ENCODE results near the gene COL6A3. TPM values are rescaled to one million over a fixed set of nuclear protein-coding genes. Genes with fewer than 3 reads are reported as not detected.

Gene COL6A3
- total RNA-seq, 1 experiment from 2014 or later = 0.57 TPM

DNA sequence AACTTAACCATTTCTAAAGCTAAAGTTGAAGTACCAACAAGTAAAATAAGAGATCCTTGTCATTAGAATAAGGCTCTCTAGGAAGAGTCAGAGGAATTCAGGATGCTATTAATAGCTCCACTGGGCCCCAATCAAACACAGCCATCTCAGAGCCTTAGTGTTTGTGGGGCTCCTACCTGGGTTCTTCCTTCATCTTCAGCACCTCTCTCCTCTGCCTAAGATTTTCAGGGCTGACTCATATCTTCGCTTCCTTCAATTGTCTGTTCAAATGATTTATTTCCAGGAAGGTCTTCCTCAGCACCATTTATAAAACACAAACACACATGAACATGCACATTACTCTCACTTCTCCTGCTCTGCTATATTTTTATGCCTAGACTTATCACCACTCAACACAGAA is 119.5 kb downstream of the COL6A3 start:
- TF ChIP-seq EZH2 (IDR thresholded peaks at IDR 0.05; ENCODE audit: low read depth) = no peak
- TF ChIP-seq, protein P1, sequence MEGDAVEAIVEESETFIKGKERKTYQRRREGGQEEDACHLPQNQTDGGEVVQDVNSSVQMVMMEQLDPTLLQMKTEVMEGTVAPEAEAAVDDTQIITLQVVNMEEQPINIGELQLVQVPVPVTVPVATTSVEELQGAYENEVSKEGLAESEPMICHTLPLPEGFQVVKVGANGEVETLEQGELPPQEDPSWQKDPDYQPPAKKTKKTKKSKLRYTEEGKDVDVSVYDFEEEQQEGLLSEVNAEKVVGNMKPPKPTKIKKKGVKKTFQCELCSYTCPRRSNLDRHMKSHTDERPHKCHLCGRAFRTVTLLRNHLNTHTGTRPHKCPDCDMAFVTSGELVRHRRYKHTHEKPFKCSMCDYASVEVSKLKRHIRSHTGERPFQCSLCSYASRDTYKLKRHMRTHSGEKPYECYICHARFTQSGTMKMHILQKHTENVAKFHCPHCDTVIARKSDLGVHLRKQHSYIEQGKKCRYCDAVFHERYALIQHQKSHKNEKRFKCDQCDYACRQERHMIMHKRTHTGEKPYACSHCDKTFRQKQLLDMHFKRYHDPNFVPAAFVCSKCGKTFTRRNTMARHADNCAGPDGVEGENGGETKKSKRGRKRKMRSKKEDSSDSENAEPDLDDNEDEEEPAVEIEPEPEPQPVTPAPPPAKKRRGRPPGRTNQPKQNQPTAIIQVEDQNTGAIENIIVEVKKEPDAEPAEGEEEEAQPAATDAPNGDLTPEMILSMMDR (conservative IDR thresholded peaks at IDR 0.05) = no peak
- ChIA-PET CTCF (no interaction called here), POLR2A (ENCODE audit: unreplicated experiment) (no interaction called here)
- no peaks in the 10 kb centered on the region for H3K27me3 ChIP-seq (ENCODE audit: insufficient read depth, low read depth)
- H3K9me3 ChIP-seq (ENCODE audit: insufficient read depth, low read depth) = no peaks in the 10 kb centered on the region
- H4K20me1 ChIP-seq (ENCODE audit: insufficient read depth) = no peaks in the 10 kb centered on the region
- no peak overlapping the region for H3K4me3 ChIP-seq
- H3K4me2 ChIP-seq = no peak overlapping the region
- no peak overlapping the region for H2AFZ ChIP-seq
- peaks cover 30% of the 10 kb centered on the region for H3K4me1 ChIP-seq (replicated peaks; ENCODE audit: insufficient read depth)
- no peak overlapping the region for H3K27ac ChIP-seq
- H3K36me3 ChIP-seq (ENCODE audit: low read depth) = no peaks in the 10 kb centered on the region
- no peaks in the 10 kb centered on the region for H3K79me2 ChIP-seq (ENCODE audit: low read depth)
- intact Hi-C loops (cut with micrococcal nuclease; ENCODE audit: unreplicated experiment) = loop anchor here (5.0 kb wide), 1 partner anchor 178 kb away; no protein-coding TSS in a partner anchor
- DNase-seq = no peak
- peaks cover 27% of the 10 kb centered on the region; the same call in 1 of the 2 replicates for H3F3A ChIP-seq (ENCODE audit: insufficient read depth, low read depth)
- no TSS peak for BruUV-seq (replicated peaks)
- peaks cover 5% of the 10 kb centered on the region; the same call in 1 of the 2 replicates for H3K9me2 ChIP-seq (ENCODE audit: insufficient read depth)

DNA sequence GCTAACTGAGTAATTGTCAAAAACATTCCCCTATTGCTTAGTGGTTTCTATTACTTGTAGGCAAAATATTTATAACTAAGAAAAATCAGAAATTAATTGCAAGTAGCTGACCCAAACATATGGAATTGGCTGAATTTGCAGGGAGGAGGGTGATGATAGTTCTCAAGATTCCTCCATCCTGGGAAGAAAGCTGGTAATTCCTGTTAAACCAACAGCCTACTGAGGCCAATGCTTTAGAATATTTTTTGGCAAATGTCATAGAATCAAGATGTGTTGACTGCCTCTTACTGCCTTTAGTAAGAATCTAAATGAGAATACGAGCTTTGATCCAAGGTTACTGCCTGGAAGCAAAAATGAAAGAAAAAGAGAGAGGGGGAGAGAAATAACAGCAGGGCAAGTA is 120.0 kb downstream of the COL6A3 start:
- POLR2A ChIA-PET (ENCODE audit: unreplicated experiment) = no interaction called here
- 0 out of 2 replicates have a peak, but pooled peaks cover 5% of the 10 kb centered on the region for H3K9me2 ChIP-seq (ENCODE audit: insufficient read depth)
- H3K27me3 ChIP-seq (ENCODE audit: insufficient read depth, low read depth) = no peaks in the 10 kb centered on the region
- intact Hi-C loops (cut with micrococcal nuclease; ENCODE audit: unreplicated experiment) = loop anchor here (5.0 kb wide), 1 partner anchor 178 kb away; no protein-coding TSS in a partner anchor
- no peak overlapping the region for H2AFZ ChIP-seq
- no TSS peak for BruUV-seq (replicated peaks)
- TF ChIP-seq, protein P1 (conservative IDR thresholded peaks at IDR 0.05) = no peak
- TF ChIP-seq EZH2 (IDR thresholded peaks at IDR 0.05; ENCODE audit: low read depth) = no peak
- peaks cover 24% of the 10 kb centered on the region; the same call in 1 of the 2 replicates for H3F3A ChIP-seq (ENCODE audit: insufficient read depth, low read depth)
- CTCF ChIA-PET = no interaction called here
- H4K20me1 ChIP-seq (ENCODE audit: insufficient read depth) = no peaks in the 10 kb centered on the region
- H3K4me2 ChIP-seq = no peak overlapping the region
- no peaks in the 10 kb centered on the region for H3K36me3 ChIP-seq (ENCODE audit: low read depth)
- no peak for DNase-seq
- H3K79me2 ChIP-seq (ENCODE audit: low read depth) = no peaks in the 10 kb centered on the region
- no peak overlapping the region for H3K27ac ChIP-seq
- H3K9me3 ChIP-seq (ENCODE audit: insufficient read depth, low read depth) = no peaks in the 10 kb centered on the region
- H3K4me3 ChIP-seq = no peak overlapping the region
- H3K4me1 ChIP-seq (replicated peaks; ENCODE audit: insufficient read depth) = peaks cover 25% of the 10 kb centered on the region

DNA sequence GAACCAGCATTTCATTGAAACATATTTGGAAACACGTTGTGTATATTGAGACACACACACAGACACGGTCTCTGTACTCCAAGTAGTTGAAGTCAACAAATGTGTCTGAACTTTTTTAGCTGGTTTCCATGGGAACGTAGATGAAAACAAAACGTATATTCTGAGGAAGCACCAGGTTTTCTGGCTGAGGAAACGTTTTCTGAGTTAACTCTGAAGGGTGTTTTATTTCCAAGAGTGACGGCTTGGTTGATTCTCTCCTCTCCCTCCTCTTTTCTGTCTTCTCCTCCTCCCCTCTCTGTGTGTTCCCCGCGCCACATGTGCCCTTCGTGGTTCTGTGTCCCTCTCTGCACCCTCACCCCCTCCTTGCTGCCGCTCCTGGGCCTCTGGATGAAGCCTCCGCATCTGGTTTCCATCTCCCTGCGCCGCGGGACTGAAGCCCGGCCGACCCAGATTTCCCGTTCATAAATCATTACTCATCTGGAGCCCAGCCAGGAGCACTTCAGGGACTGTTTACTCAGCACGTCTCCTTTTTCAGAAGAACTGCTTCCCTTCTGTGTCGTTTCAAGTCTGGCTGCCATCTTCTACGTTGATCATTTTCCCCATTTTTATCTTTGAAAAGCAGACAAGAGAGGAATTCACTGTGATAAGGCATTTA is 122.7 kb downstream of the COL6A3 start:
- Histone ChIP-seq H3K9me2 (ENCODE audit: insufficient read depth) (0 out of 2 replicates have a peak, but pooled peaks cover 5% of the 10 kb centered on the region), H4K20me1 (ENCODE audit: insufficient read depth) (no peaks in the 10 kb centered on the region), H3K9me3 (ENCODE audit: insufficient read depth, low read depth) (no peaks in the 10 kb centered on the region), H3K4me2 (peak overlapping the region; percentile 86), H3F3A (ENCODE audit: insufficient read depth, low read depth) (peaks cover 16% of the 10 kb centered on the region; the same call in 1 of the 2 replicates), H3K4me3 (peak overlapping the region; percentile 51; the same call in 1 of the 2 replicates), H2AFZ (peak overlapping the region; percentile 77), H3K27me3 (ENCODE audit: insufficient read depth, low read depth) (no peaks in the 10 kb centered on the region), H3K27ac (peak overlapping the region; percentile 3; the same call in 1 of the 2 replicates), H3K4me1 (replicated peaks; ENCODE audit: insufficient read depth) (peaks cover 19% of the 10 kb centered on the region), H3K36me3 (ENCODE audit: low read depth) (no peaks in the 10 kb centered on the region), H3K79me2 (ENCODE audit: low read depth) (no peaks in the 10 kb centered on the region)
- ChIA-PET CTCF (no interaction called here), POLR2A (ENCODE audit: unreplicated experiment) (interaction anchor here (0.6 to 0.7 kb wide), 3 partner anchors 38 to 198 kb away, joined by 3 to 7 read pairs (median 4); no protein-coding TSS in a partner anchor)
- BruUV-seq (replicated peaks) = no TSS peak
- intact Hi-C loops (cut with micrococcal nuclease; ENCODE audit: unreplicated experiment) = loop anchor here (5.0 kb wide), 1 partner anchor 181 kb away; no protein-coding TSS in a partner anchor
- peak; percentile 89 to 93 for DNase-seq
- TF ChIP-seq EZH2 (IDR thresholded peaks at IDR 0.05; ENCODE audit: low read depth) = no peak
- TF ChIP-seq, protein P1 (conservative IDR thresholded peaks at IDR 0.05) = no peak

Data from PC-9 (cell line).